Measurements from ENCODE around the gene TPD52L1.

DNA sequence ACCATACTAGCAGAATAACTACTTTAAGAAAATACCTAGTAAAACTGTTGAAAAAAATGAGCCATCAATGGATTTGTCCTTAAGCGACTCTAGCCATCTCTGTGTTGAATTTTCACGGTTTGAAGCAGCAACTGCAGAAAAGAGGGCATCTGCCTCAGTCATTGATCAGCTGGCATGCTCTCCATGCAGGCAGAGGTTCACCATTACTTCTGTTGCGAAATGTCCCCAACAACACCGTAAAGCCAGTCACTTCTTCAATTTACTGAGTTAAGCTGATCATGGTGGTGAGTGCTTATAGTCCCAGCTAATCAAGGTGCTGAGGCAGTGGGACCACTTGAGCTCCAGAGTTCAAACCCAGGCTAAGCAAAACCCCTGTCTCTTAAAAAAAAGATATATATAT lies 11.1 kb downstream of the TPD52L1 start:
- no peak for TF ChIP-seq TAF1 (IDR thresholded peaks at IDR 0.05; ENCODE audit: borderline replicate concordance, insufficient read depth, low read length)
- no peak for TF ChIP-seq POLR2AphosphoS5 (IDR thresholded peaks at IDR 0.05; ENCODE audit: low read depth, low read length)
- TF ChIP-seq, protein P1, sequence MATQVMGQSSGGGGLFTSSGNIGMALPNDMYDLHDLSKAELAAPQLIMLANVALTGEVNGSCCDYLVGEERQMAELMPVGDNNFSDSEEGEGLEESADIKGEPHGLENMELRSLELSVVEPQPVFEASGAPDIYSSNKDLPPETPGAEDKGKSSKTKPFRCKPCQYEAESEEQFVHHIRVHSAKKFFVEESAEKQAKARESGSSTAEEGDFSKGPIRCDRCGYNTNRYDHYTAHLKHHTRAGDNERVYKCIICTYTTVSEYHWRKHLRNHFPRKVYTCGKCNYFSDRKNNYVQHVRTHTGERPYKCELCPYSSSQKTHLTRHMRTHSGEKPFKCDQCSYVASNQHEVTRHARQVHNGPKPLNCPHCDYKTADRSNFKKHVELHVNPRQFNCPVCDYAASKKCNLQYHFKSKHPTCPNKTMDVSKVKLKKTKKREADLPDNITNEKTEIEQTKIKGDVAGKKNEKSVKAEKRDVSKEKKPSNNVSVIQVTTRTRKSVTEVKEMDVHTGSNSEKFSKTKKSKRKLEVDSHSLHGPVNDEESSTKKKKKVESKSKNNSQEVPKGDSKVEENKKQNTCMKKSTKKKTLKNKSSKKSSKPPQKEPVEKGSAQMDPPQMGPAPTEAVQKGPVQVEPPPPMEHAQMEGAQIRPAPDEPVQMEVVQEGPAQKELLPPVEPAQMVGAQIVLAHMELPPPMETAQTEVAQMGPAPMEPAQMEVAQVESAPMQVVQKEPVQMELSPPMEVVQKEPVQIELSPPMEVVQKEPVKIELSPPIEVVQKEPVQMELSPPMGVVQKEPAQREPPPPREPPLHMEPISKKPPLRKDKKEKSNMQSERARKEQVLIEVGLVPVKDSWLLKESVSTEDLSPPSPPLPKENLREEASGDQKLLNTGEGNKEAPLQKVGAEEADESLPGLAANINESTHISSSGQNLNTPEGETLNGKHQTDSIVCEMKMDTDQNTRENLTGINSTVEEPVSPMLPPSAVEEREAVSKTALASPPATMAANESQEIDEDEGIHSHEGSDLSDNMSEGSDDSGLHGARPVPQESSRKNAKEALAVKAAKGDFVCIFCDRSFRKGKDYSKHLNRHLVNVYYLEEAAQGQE (IDR thresholded peaks at IDR 0.05; ENCODE audit: insufficient read depth in 1 of 2, low read depth in 2 of 2, low read length in 2 of 2): no peak
